Endometrial microvascular endothelial cells (primary cell): Measurements from ENCODE around the gene PCDHGA1. TPM values are rescaled to one million over a fixed set of nuclear protein-coding genes. Genes with fewer than 3 reads are reported as not detected.
"Not testable (repeated sequence)": the region's sequence is repeated elsewhere in the genome, so short reads cannot be mapped to it uniquely, and the experiment has no call there.

Experiments used
- in situ Hi-C: cut with HindIII; loops from 2 replicates; pipeline ENCODE4 v1.10.0; 2017; ENCODE audit warnings: low sequenced_read_pairs, low pct_unique_long_range_greater_than_20kb; ENCODE audit errors: inconsistent ontology term
- total RNA-seq: library from RNA; depleted of rRNA; stranded (reverse); fragments of >200 nt; gene quantifications from one replicate; pipeline ENCODE4 v1.2.3, GENCODE V29; 2015; ENCODE audit errors: inconsistent ontology term

PCDHGA1 gene
- total RNA-seq, result 0.09 TPM

GRCh38 chr5:141330299-141331080 lies at the start of gene PCDHGA1:
Gene PCDHGA1 (plus strand): TSS chr5:141330514.
- in situ Hi-C loops, result no loop called here

- in situ Hi-C loops, result no loop called here
Observed at GRCh38 chr5:141298376-141298775, 31.9 kb upstream of the PCDHGA1 start.

GRCh38 chr5:141303756-141304155 lies 26.6 kb upstream of the PCDHGA1 start, which contains the start of gene SLC25A2:
Gene SLC25A2 (minus strand): TSS chr5:141304049. CDS start chr5:141303865, 184 bp downstream.
- in situ Hi-C loops, result no loop called here

GRCh38 chr5:141306630-141307029 lies 23.7 kb upstream of the PCDHGA1 start:
- in situ Hi-C loops, result no loop called here

- in situ Hi-C loops, result no loop called here
Observed at GRCh38 chr5:141313711-141314110, 16.6 kb upstream of the PCDHGA1 start.

- in situ Hi-C loops, result not testable (repeated sequence)
Observed at GRCh38 chr5:141316963-141317362, 13.4 kb upstream of the PCDHGA1 start.

GRCh38 chr5:141319202-141319601 lies 11.1 kb upstream of the PCDHGA1 start:
- in situ Hi-C loops, result no loop called here

- in situ Hi-C loops, result no loop called here
Observed at GRCh38 chr5:141319699-141320098, 10.6 kb upstream of the PCDHGA1 start.

- in situ Hi-C loops, result no loop called here
Observed at GRCh38 chr5:141320225-141321169, 9.8 kb upstream of the PCDHGA1 start, which contains the start of gene TAF7. Gene TAF7 (minus strand): TSS chr5:141320784. CDS start chr5:141320044, 740 bp downstream.

- in situ Hi-C loops, result no loop called here
Observed at GRCh38 chr5:141322261-141322660, 8.1 kb upstream of the PCDHGA1 start.

GRCh38 chr5:141326088-141326854 lies 4.0 kb upstream of the PCDHGA1 start:
- in situ Hi-C loops, result no loop called here

- in situ Hi-C loops, result no loop called here
Observed at GRCh38 chr5:141328231-141328630, 2.1 kb upstream of the PCDHGA1 start.

- in situ Hi-C loops, result not testable (repeated sequence)
Observed at GRCh38 chr5:141332571-141332970, 2.3 kb downstream of the PCDHGA1 start.

GRCh38 chr5:141338538-141339306 lies 8.4 kb downstream of the PCDHGA1 start, which contains the start of gene PCDHGA2:
Gene PCDHGA2 (plus strand): TSS chr5:141338760.
- in situ Hi-C loops, result no loop called here

GRCh38 chr5:141340781-141341354 lies 10.6 kb downstream of the PCDHGA1 start:
- in situ Hi-C loops, result not testable (repeated sequence)

- in situ Hi-C loops, result no loop called here
Observed at GRCh38 chr5:141342773-141343172, 12.5 kb downstream of the PCDHGA1 start.

GRCh38 chr5:141343242-141343952 lies 13.1 kb downstream of the PCDHGA1 start, which contains the start of gene PCDHGA3:
Gene PCDHGA3 (plus strand): TSS chr5:141343829. CDS start chr5:141344034, 205 bp downstream.
- in situ Hi-C loops, result no loop called here
